Thyroid gland (tissue), 4 donors: ENCODE data around the gene CDCA5.

Source experiments
- POLR2A ChIP-seq, 2 donors: fragments of 450-650 bp; IDR thresholded peaks; one replicate each; pipeline ENCODE4 v1.6.1; 2017; ENCODE audit warnings: antibody characterized with exemption in 2 of 2, mild to moderate bottlenecking in 2 of 2, moderate library complexity in 1 of 2
- TF ChIP-seq, protein P1 (sequence below), 6 experiments: fragments of 200-600 bp in 3 of 6; fragments of 450-650 bp in 3 of 6; sonication (generic) in 3 of 6; IDR thresholded peaks; one replicate each; pipeline ENCODE4 v1.5.1; 2016 to 2019; ENCODE audit warnings: antibody characterized with exemption in 6 of 6, mild to moderate bottlenecking in 2 of 6, inconsistent platforms in 1 of 6, moderate library complexity in 1 of 6

DNA sequence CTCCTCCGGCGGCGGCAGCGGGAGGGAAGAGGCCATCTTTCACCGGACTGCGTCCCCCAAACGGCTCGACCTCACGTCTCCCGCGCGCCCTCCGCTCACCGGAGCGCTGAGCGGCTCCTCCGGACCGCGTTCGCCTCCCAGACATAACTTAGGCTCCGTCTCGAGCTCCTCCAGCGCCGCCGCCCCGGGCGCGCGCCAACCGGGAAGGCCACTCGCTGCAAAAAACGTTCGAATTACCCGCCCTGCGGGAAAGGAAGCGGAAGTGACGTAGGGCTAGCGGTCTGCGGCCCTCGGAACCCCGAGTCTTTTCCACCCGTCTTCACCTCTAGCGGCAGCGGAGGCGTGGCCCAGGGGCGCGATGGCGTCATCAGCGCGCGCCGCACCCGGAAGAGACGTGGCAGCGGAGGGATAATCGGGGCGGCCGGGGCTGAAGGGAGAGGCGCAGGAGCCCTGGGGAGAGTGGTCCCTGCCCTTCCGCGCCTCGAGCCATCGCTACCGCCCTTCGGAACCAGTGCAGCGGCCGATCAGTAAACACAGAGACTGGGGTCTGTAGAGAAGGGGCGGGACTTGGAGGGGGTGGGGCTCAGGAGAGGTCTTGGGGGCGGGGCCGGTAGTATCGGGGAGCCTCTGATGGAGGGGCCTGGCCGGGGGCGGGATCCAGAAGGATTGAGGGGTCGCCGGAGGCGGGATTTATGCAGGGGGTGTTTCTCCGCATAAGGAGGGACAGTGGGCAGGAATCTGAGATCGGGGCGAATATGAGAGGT lies at the start of gene CDCA5, which contains the start of gene ZFPL1:
- TF ChIP-seq, protein P1, sequence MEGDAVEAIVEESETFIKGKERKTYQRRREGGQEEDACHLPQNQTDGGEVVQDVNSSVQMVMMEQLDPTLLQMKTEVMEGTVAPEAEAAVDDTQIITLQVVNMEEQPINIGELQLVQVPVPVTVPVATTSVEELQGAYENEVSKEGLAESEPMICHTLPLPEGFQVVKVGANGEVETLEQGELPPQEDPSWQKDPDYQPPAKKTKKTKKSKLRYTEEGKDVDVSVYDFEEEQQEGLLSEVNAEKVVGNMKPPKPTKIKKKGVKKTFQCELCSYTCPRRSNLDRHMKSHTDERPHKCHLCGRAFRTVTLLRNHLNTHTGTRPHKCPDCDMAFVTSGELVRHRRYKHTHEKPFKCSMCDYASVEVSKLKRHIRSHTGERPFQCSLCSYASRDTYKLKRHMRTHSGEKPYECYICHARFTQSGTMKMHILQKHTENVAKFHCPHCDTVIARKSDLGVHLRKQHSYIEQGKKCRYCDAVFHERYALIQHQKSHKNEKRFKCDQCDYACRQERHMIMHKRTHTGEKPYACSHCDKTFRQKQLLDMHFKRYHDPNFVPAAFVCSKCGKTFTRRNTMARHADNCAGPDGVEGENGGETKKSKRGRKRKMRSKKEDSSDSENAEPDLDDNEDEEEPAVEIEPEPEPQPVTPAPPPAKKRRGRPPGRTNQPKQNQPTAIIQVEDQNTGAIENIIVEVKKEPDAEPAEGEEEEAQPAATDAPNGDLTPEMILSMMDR (IDR thresholded peaks at IDR 0.05), result no peak
- TF ChIP-seq POLR2A (IDR thresholded peaks at IDR 0.05), result peak in 1 of 2 donors; percentile 70
